H9 (cell line): ENCODE results near the gene OR52K2. TPM values are rescaled to one million over a fixed set of nuclear protein-coding genes. Genes with fewer than 3 reads are reported as not detected.

ENCODE experiments used
- DNase-seq: peaks from one replicate; pipeline ENCODE4 v3.0.0-alpha.2; 2017
- H2AFZ ChIP-seq: one replicate; pipeline ENCODE4 v1.6.1; 2013; ENCODE audit warnings: mild to moderate bottlenecking, low read length, control low read depth, moderate library complexity
- H2AK5ac ChIP-seq: 2 replicates; pipeline ENCODE4 v1.6.1; 2013; ENCODE audit warnings: low read length, control low read depth, mixed read lengths; ENCODE audit not compliant: insufficient read length
- H2BK120ac ChIP-seq: one replicate; pipeline ENCODE4 v1.6.1; 2013; ENCODE audit warnings: low read depth, mild to moderate bottlenecking, low read length, control low read depth, inconsistent platforms; ENCODE audit not compliant: poor library complexity, severe bottlenecking
- H2BK12ac ChIP-seq: 2 replicates; pipeline ENCODE4 v1.6.1; 2013; ENCODE audit warnings: low read length, control low read depth, mixed read lengths, low read depth; ENCODE audit not compliant: insufficient read length
- H2BK15ac ChIP-seq: 2 replicates; pipeline ENCODE4 v1.6.1; 2013; ENCODE audit warnings: low read depth, low read length, control low read depth
- H2BK20ac ChIP-seq: one replicate; pipeline ENCODE4 v1.6.1; 2013; ENCODE audit warnings: low read depth, mild to moderate bottlenecking, low read length, control low read depth, inconsistent platforms; ENCODE audit not compliant: poor library complexity, severe bottlenecking
- H2BK5ac ChIP-seq: 2 replicates; pipeline ENCODE4 v1.6.1; 2013; ENCODE audit warnings: low read length, control low read depth, mixed read lengths; ENCODE audit not compliant: insufficient read length
- H3K14ac ChIP-seq: 2 replicates; pipeline ENCODE4 v1.6.1; 2013; ENCODE audit warnings: low read length, control low read depth; ENCODE audit not compliant: insufficient read depth
- H3K18ac ChIP-seq: 2 replicates; pipeline ENCODE4 v1.6.1; 2013; ENCODE audit warnings: low read depth, mild to moderate bottlenecking, mixed read lengths, low read length, control low read depth; ENCODE audit not compliant: insufficient read length
- H3K23ac ChIP-seq: 2 replicates; pipeline ENCODE4 v1.6.1; 2013; ENCODE audit warnings: low read length, control low read depth, mixed read lengths, low read depth; ENCODE audit not compliant: insufficient read length
- H3K23me2 ChIP-seq: 2 replicates; pipeline ENCODE4 v1.6.1; 2013; ENCODE audit warnings: low read depth, mild to moderate bottlenecking, mixed read lengths, low read length, control low read depth; ENCODE audit not compliant: insufficient read length, poor library complexity, severe bottlenecking
- H3K27ac ChIP-seq: 2 replicates; pipeline ENCODE4 v1.5.1; 2013; ENCODE audit warnings: low read length, control low read depth, mixed read lengths, low read depth; ENCODE audit not compliant: insufficient read length
- H3K27me3 ChIP-seq: 2 replicates; pipeline ENCODE4 v1.6.1; 2013; ENCODE audit warnings: low read length, control low read depth, inconsistent platforms; ENCODE audit not compliant: insufficient read depth
- H3K4ac ChIP-seq: 2 replicates; pipeline ENCODE4 v1.6.1; 2013; ENCODE audit warnings: low read depth, mild to moderate bottlenecking, control low read depth, inconsistent platforms, low read length, moderate library complexity
- H3K4me1 ChIP-seq: 2 replicates; pipeline ENCODE4 v1.6.1; 2013; ENCODE audit warnings: low read length, control low read depth, inconsistent platforms; ENCODE audit not compliant: insufficient read depth
- H3K4me2 ChIP-seq: 2 replicates; pipeline ENCODE4 v1.6.1; 2013; ENCODE audit warnings: low read length, control low read depth, mixed read lengths; ENCODE audit not compliant: insufficient read length, insufficient read depth
- H3K56ac ChIP-seq: 2 replicates; pipeline ENCODE4 v1.6.1; 2013; ENCODE audit warnings: low read depth, mild to moderate bottlenecking, mixed read lengths, low read length, control low read depth; ENCODE audit not compliant: insufficient read length
- H3K79me1 ChIP-seq: 2 replicates; pipeline ENCODE4 v1.6.1; 2013; ENCODE audit warnings: low read depth, mild to moderate bottlenecking, moderate library complexity, low read length, control low read depth, inconsistent platforms; ENCODE audit not compliant: insufficient read depth, poor library complexity, severe bottlenecking
- H3K79me2 ChIP-seq: 2 replicates; pipeline ENCODE4 v1.6.1; 2013; ENCODE audit warnings: low read length, control low read depth, inconsistent platforms; ENCODE audit not compliant: insufficient read depth
- H3K9ac ChIP-seq: 2 replicates; pipeline ENCODE4 v1.6.1; 2013; ENCODE audit warnings: low read length, control low read depth, mixed read lengths; ENCODE audit not compliant: insufficient read length; ENCODE audit errors: extremely low read depth
- H3K9me3 ChIP-seq: one replicate; pipeline ENCODE4 v1.6.1; 2013; ENCODE audit warnings: low read depth, low read length, inconsistent platforms; ENCODE audit not compliant: control insufficient read depth
- H3T11ph ChIP-seq: one replicate; pipeline ENCODE4 v1.6.1; 2013; ENCODE audit warnings: mild to moderate bottlenecking, low read length, control low read depth, inconsistent platforms
- H4K20me1 ChIP-seq: one replicate; pipeline ENCODE4 v1.6.1; 2013; ENCODE audit not compliant: control insufficient read depth, insufficient read length, insufficient read depth
- H4K5ac ChIP-seq: 2 replicates; pipeline ENCODE4 v1.6.1; 2013; ENCODE audit warnings: low read depth, mild to moderate bottlenecking, mixed read lengths, low read length, control low read depth; ENCODE audit not compliant: insufficient read length
- H4K8ac ChIP-seq: replicated peaks from 2 replicates; pipeline ENCODE4 v1.6.1; 2013; ENCODE audit warnings: low read length, control low read depth, mixed read lengths, low read depth; ENCODE audit not compliant: insufficient read length
- H4K91ac ChIP-seq: 2 replicates; pipeline ENCODE4 v1.6.1; 2013; ENCODE audit warnings: low read depth, mild to moderate bottlenecking, moderate library complexity, mixed read lengths, low read length, control low read depth; ENCODE audit not compliant: insufficient read length
- H3K27ac Mint-ChIP-seq, 3 experiments: 2 replicates in 2 of 3; 3 replicates in 1 of 3; pipeline ENCODE4 v1.8.0; 2020 to 2021; ENCODE audit warnings: mixed read lengths in 3 of 3, mild to moderate bottlenecking in 1 of 3, moderate library complexity in 1 of 3
- H3K27me3 Mint-ChIP-seq: 2 replicates; pipeline ENCODE4 v1.8.0; 2021; ENCODE audit warnings: low read depth, mild to moderate bottlenecking, moderate library complexity, mixed read lengths
- H3K36me3 Mint-ChIP-seq, 3 experiments: 2 replicates in 2 of 3; 3 replicates in 1 of 3; pipeline ENCODE4 v1.8.0; 2020 to 2021; ENCODE audit warnings: low read depth in 3 of 3, mixed read lengths in 3 of 3; ENCODE audit not compliant: insufficient read depth in 1 of 3
- H3K4me1 Mint-ChIP-seq, 2 experiments: 2 replicates each; pipeline ENCODE4 v1.8.0; 2020; ENCODE audit warnings: mixed read lengths in 2 of 2
- H3K4me3 Mint-ChIP-seq, 2 experiments: 2 replicates in 1 of 2; 3 replicates in 1 of 2; pipeline ENCODE4 v1.8.0; 2020 to 2021; ENCODE audit warnings: mild to moderate bottlenecking in 2 of 2, mixed read lengths in 2 of 2, moderate library complexity in 1 of 2
- H3K9me3 Mint-ChIP-seq, 2 experiments: 2 replicates in 1 of 2; 3 replicates in 1 of 2; pipeline ENCODE4 v1.8.0; 2020; ENCODE audit warnings: mild to moderate bottlenecking in 2 of 2, mixed read lengths in 2 of 2, moderate library complexity in 1 of 2
- CTCF ChIP-seq: fragments of 200-600 bp; sonication (generic); conservative IDR thresholded peaks from 3 replicates; pipeline ENCODE4 v1.8.0; 2021; ENCODE audit warnings: antibody characterized with exemption, mild to moderate bottlenecking
- WGBS: extraction: QIAGEN DNeasy Blood & Tissue Kit; methylation state at CpG from one replicate; pipeline ENCODE4 v1.1.7; 2013; ENCODE audit warnings: missing lambda C conversion rate, low lambda C conversion rate, mixed read lengths; ENCODE audit not compliant: insufficient read length; ENCODE audit errors: extremely low coverage; 5-methylcytosine and 5-hydroxymethylcytosine counted together
- total RNA-seq: library from RNA; stranded (reverse); gene quantifications from 2 replicates; pipeline ENCODE4 v1.2.1, GENCODE V29; 2021

OR52K2 gene
- total RNA-seq, 1 experiment from 2014 or later, result not detected

GRCh38 chr11:4416306-4416705, 32.8 kb upstream of the OR52K2 start:
- no peaks in the 10 kb centered on the region for H3K36me3 Mint-ChIP-seq
- no peak overlapping the region for H3K18ac ChIP-seq
- H2BK12ac ChIP-seq, result no peak overlapping the region
- H3K27ac Mint-ChIP-seq, result no peak overlapping the region
- H2BK5ac ChIP-seq, result no peak overlapping the region
- H2BK20ac ChIP-seq, result no peak overlapping the region
- DNase-seq, result no peak
- no peak overlapping the region for H3K23ac ChIP-seq
- H2BK120ac ChIP-seq, result no peak overlapping the region
- no peaks in the 10 kb centered on the region for H3K9me3 ChIP-seq
- H3K4me3 Mint-ChIP-seq, result no peak overlapping the region
- H3K9me3 Mint-ChIP-seq, result no peaks in the 10 kb centered on the region
- H3K23me2 ChIP-seq, result no peaks in the 10 kb centered on the region
- H3K4me2 ChIP-seq, result no peak overlapping the region
- H2BK15ac ChIP-seq, result no peak overlapping the region
- no peaks in the 10 kb centered on the region for H3K79me1 ChIP-seq
- H3K4ac ChIP-seq, result no peak overlapping the region
- H3T11ph ChIP-seq, result no peak overlapping the region
- no peaks in the 10 kb centered on the region for H3K79me2 ChIP-seq
- H4K8ac ChIP-seq, result no peak overlapping the region
- H3K27me3 ChIP-seq, result no peaks in the 10 kb centered on the region
- no peak overlapping the region for H4K5ac ChIP-seq
- H2AFZ ChIP-seq, result no peak overlapping the region
- H4K20me1 ChIP-seq, result no peaks in the 10 kb centered on the region
- TF ChIP-seq CTCF, result no peak
- H4K91ac ChIP-seq, result no peak overlapping the region
- no peaks in the 10 kb centered on the region for H3K4me1 Mint-ChIP-seq
- H3K9ac ChIP-seq, result no peak overlapping the region
- peaks cover 2% of the 10 kb centered on the region; the same call in 1 of the 2 replicates for H3K27me3 Mint-ChIP-seq
- 100% methylated on average over 1 of the region's 1 CpG for WGBS
- H3K14ac ChIP-seq, result no peak overlapping the region
- H3K4me1 ChIP-seq, result no peaks in the 10 kb centered on the region
- no peak overlapping the region for H2AK5ac ChIP-seq
- H3K56ac ChIP-seq, result no peak overlapping the region
- no peak overlapping the region for H3K27ac ChIP-seq
